Smooth muscle cell (in vitro differentiated cells): Measurements from ENCODE around the gene STARD5. TPM values are rescaled to one million over a fixed set of nuclear protein-coding genes. Genes with fewer than 3 reads are reported as not detected.
"Not testable (repeated sequence)": the region's sequence is repeated elsewhere in the genome, so short reads cannot be mapped to it uniquely, and the experiment has no call there.

Experiments used
- DNase-seq: peaks from one replicate; lab custom pipeline; 2025; ENCODE audit not compliant: unreplicated experiment; lab: John Stamatoyannopoulos, UW
- H2AFZ ChIP-seq: fragments of 200-600 bp; sonication (generic); 2 replicates; pipeline ENCODE4 v1.6.0; 2016; ENCODE audit warnings: antibody characterized with exemption, low read depth, mild to moderate bottlenecking
- H3F3A ChIP-seq: fragments of 200-600 bp; sonication (generic); 2 replicates; pipeline ENCODE4 v1.6.0; 2017; ENCODE audit warnings: antibody characterized with exemption, low read depth
- H3K27ac ChIP-seq: fragments of 200-600 bp; sonication (generic); 2 replicates; pipeline ENCODE4 v1.5.1; 2016; ENCODE audit warnings: low read depth, mild to moderate bottlenecking
- H3K27me3 ChIP-seq: fragments of 200-600 bp; sonication (generic); 2 replicates; pipeline ENCODE4 v1.6.1; 2016; ENCODE audit warnings: low read depth, mild to moderate bottlenecking
- H3K36me3 ChIP-seq: fragments of 200-600 bp; sonication (generic); 2 replicates; pipeline ENCODE4 v1.5.1; 2016; ENCODE audit warnings: low read depth
- H3K4me1 ChIP-seq: fragments of 200-600 bp; sonication (generic); 2 replicates; pipeline ENCODE4 v1.5.1; 2016; ENCODE audit warnings: low read depth
- H3K4me2 ChIP-seq: fragments of 200-600 bp; sonication (generic); 2 replicates; pipeline ENCODE4 v1.6.0; 2016; ENCODE audit warnings: mild to moderate bottlenecking
- H3K4me3 ChIP-seq: fragments of 200-600 bp; sonication (generic); 2 replicates; pipeline ENCODE4 v1.5.1; 2016; ENCODE audit warnings: mild to moderate bottlenecking
- H3K79me2 ChIP-seq: fragments of 200-600 bp; sonication (generic); 2 replicates; pipeline ENCODE4 v1.6.0; 2016; ENCODE audit warnings: low read depth, mild to moderate bottlenecking
- H3K9ac ChIP-seq: fragments of 200-600 bp; sonication (generic); 2 replicates; pipeline ENCODE4 v1.6.0; 2016; ENCODE audit warnings: low read depth
- H3K9me3 ChIP-seq: fragments of 200-600 bp; sonication (generic); replicated peaks from 2 replicates; pipeline ENCODE4 v1.5.1; 2016; ENCODE audit warnings: low read depth
- H4K20me1 ChIP-seq: fragments of 200-600 bp; sonication (generic); 2 replicates; pipeline ENCODE4 v1.6.0; 2016; ENCODE audit warnings: low read depth
- WGBS: methylation state at CpG from one replicate; pipeline ENCODE4 v1.1.7; 2016; ENCODE audit warnings: low lambda C conversion rate; 5-methylcytosine and 5-hydroxymethylcytosine counted together
- polyA plus RNA-seq: library from polyadenylated mRNA; unstranded; fragments of >200 nt; fragmentation: Nextera tagmentation; extraction: Ambion mirVana; gene quantifications from 2 replicates; pipeline ENCODE4 v1.2.1, GENCODE V29; 2016
- total RNA-seq: library from RNA; depleted of rRNA; stranded (reverse); fragments of >200 nt; gene quantifications from 2 replicates; pipeline ENCODE4 v1.2.3, GENCODE V29; 2014
- TF ChIP-seq, protein P1 (sequence below): fragments of 200-600 bp; sonication (generic); IDR thresholded peaks from 2 replicates; pipeline ENCODE4 v1.5.1; 2017; ENCODE audit warnings: borderline replicate concordance, mild to moderate bottlenecking, antibody characterized with exemption; ENCODE audit not compliant: insufficient read depth, poor library complexity, severe bottlenecking

The STARD5 gene
- total and polyA plus RNA-seq, 2 experiments from 2014 or later: 1.6 to 6.2 TPM

DNA sequence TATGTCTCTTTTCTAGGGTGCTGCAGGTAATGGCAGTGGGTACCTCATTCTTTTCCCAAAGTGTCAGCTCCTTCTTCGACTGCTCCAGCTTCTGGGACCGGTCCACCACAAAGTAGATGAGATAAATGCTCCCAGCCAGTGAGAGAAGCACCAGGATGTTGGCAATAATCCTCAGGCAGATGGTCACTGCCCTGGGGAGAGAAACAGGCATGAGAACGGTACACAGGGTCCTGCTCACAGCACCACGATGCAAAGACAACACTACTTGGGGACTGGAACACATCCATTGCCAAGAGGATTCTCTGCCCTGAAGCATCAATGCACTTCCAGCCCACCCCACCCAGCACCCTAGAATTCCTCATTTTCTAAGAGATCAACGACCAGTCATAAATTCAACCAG is 27.7 kb upstream of the STARD5 start:
- H4K20me1 ChIP-seq: no peaks in the 10 kb centered on the region
- H3K4me2 ChIP-seq: no peak overlapping the region
- no peak overlapping the region for H3K27ac ChIP-seq
- no peaks in the 10 kb centered on the region for H3F3A ChIP-seq
- H3K36me3 ChIP-seq: no peaks in the 10 kb centered on the region
- TF ChIP-seq, protein P1, sequence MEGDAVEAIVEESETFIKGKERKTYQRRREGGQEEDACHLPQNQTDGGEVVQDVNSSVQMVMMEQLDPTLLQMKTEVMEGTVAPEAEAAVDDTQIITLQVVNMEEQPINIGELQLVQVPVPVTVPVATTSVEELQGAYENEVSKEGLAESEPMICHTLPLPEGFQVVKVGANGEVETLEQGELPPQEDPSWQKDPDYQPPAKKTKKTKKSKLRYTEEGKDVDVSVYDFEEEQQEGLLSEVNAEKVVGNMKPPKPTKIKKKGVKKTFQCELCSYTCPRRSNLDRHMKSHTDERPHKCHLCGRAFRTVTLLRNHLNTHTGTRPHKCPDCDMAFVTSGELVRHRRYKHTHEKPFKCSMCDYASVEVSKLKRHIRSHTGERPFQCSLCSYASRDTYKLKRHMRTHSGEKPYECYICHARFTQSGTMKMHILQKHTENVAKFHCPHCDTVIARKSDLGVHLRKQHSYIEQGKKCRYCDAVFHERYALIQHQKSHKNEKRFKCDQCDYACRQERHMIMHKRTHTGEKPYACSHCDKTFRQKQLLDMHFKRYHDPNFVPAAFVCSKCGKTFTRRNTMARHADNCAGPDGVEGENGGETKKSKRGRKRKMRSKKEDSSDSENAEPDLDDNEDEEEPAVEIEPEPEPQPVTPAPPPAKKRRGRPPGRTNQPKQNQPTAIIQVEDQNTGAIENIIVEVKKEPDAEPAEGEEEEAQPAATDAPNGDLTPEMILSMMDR: no peak
- peaks cover 3% of the 10 kb centered on the region for H3K27me3 ChIP-seq
- H3K9ac ChIP-seq: no peak overlapping the region
- DNase-seq: no peak
- H3K79me2 ChIP-seq: no peaks in the 10 kb centered on the region
- no peaks in the 10 kb centered on the region for H3K4me1 ChIP-seq
- H3K9me3 ChIP-seq: no peaks in the 10 kb centered on the region
- H2AFZ ChIP-seq: no peak overlapping the region
- no peak overlapping the region for H3K4me3 ChIP-seq
- 89% methylated on average over 5 of the region's 5 CpGs for WGBS

- WGBS: 93% methylated on average over 3 of the region's 3 CpGs
- TF ChIP-seq, protein P1: no peak
- H3K9ac ChIP-seq: no peak overlapping the region
- DNase-seq: no peak
- no peak overlapping the region for H3K4me2 ChIP-seq
- no peak overlapping the region for H2AFZ ChIP-seq
- H3K9me3 ChIP-seq: no peaks in the 10 kb centered on the region
- no peaks in the 10 kb centered on the region for H3K79me2 ChIP-seq
- H3K4me3 ChIP-seq: no peak overlapping the region
- H4K20me1 ChIP-seq: no peaks in the 10 kb centered on the region
- no peaks in the 10 kb centered on the region for H3K36me3 ChIP-seq
- no peaks in the 10 kb centered on the region for H3F3A ChIP-seq
- H3K27ac ChIP-seq: no peak overlapping the region
- no peaks in the 10 kb centered on the region for H3K4me1 ChIP-seq
- H3K27me3 ChIP-seq: peaks cover 7% of the 10 kb centered on the region
Observed at GRCh38 chr15:81349271-81349670, 25.3 kb upstream of the STARD5 start.

GRCh38 chr15:81348691-81349090 is 24.8 kb upstream of the STARD5 start:
- 92% methylated on average over 11 of the region's 11 CpGs for WGBS
- H2AFZ ChIP-seq, H3K4me1 ChIP-seq, H3K27me3 ChIP-seq, H4K20me1 ChIP-seq, H3K36me3 ChIP-seq, H3K27ac ChIP-seq, H3K4me2 ChIP-seq, H3K4me3 ChIP-seq, DNase-seq, H3K79me2 ChIP-seq, H3K9ac ChIP-seq, H3F3A ChIP-seq, H3K9me3 ChIP-seq: not testable (repeated sequence)

DNA sequence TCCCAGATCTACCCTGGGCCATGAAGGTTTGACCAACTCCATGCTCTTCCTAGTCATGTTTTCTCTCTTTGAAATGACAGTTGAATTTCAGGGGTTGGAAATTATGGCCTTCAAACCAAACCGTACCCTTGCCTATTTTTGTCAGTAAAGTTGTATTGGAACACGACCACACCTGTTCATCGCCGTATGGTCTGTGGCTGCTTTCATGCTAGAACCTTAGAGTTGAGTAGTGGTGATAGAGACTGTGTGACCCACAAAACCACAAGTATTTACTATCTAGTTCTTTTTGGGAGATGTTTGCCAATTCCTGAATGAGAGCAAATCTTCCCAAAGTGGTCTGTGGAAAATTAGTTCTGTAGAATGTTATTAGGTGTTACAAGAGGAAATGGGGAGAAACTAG is 24.0 kb upstream of the STARD5 start:
- H2AFZ ChIP-seq: no peak overlapping the region
- H4K20me1 ChIP-seq: no peaks in the 10 kb centered on the region
- TF ChIP-seq, protein P1: no peak
- H3K79me2 ChIP-seq: no peaks in the 10 kb centered on the region
- no peak overlapping the region for H3K9ac ChIP-seq
- H3K27ac ChIP-seq: no peak overlapping the region
- no peaks in the 10 kb centered on the region for H3F3A ChIP-seq
- no peak for DNase-seq
- peaks cover 7% of the 10 kb centered on the region for H3K27me3 ChIP-seq
- H3K4me3 ChIP-seq: no peak overlapping the region
- 94% methylated on average over 4 of the region's 4 CpGs for WGBS
- H3K9me3 ChIP-seq: no peaks in the 10 kb centered on the region
- no peaks in the 10 kb centered on the region for H3K4me1 ChIP-seq
- H3K4me2 ChIP-seq: no peak overlapping the region
- H3K36me3 ChIP-seq: no peaks in the 10 kb centered on the region
